Dendritic cell treated with granulocyte-macrophage colony-stimulating factor and Interleukin-4, amounts not matched to agents 40 ng/mL and 50 ng/mL, for 4 days (primary cell): Measurements from ENCODE around the gene C16orf74.

Source experiments
- H3K27ac Mint-ChIP-seq: one replicate; pipeline ENCODE4 v1.8.0; 2022; ENCODE audit warnings: mild to moderate bottlenecking, mixed read lengths
- H3K27me3 Mint-ChIP-seq: one replicate; pipeline ENCODE4 v1.8.0; 2022; ENCODE audit warnings: mild to moderate bottlenecking, mixed read lengths
- H3K36me3 Mint-ChIP-seq: one replicate; pipeline ENCODE4 v1.8.0; 2022; ENCODE audit warnings: low read depth, mixed read lengths
- H3K4me1 Mint-ChIP-seq: one replicate; pipeline ENCODE4 v1.8.0; 2022; ENCODE audit warnings: low read depth, mixed read lengths
- H3K4me3 Mint-ChIP-seq: one replicate; pipeline ENCODE4 v1.8.0; 2022; ENCODE audit warnings: mild to moderate bottlenecking, moderate library complexity, mixed read lengths
- H3K9me3 Mint-ChIP-seq: one replicate; pipeline ENCODE4 v1.8.0; 2022; ENCODE audit warnings: mixed read lengths
- intact Hi-C: fragments of 100-400 bp; cut with micrococcal nuclease; formaldehyde crosslinking; loops from one replicate; pipeline ENCODE4 v1.15.0; 2022

The C16orf74 gene

GRCh38 chr16:85696781-85697180 lies 54.1 kb downstream of the C16orf74 start:
- Mint-ChIP-seq H3K27ac (no peak overlapping the region), H3K4me1 (peaks cover 16% of the 10 kb centered on the region), H3K27me3 (peaks cover 23% of the 10 kb centered on the region), H3K4me3 (no peak overlapping the region), H3K9me3 (no peaks in the 10 kb centered on the region), H3K36me3 (no peaks in the 10 kb centered on the region)
- intact Hi-C loops: no loop called here

- H3K27ac Mint-ChIP-seq: no peak overlapping the region
- H3K36me3 Mint-ChIP-seq: no peaks in the 10 kb centered on the region
- no peak overlapping the region for H3K4me3 Mint-ChIP-seq
- H3K4me1 Mint-ChIP-seq: peaks cover 16% of the 10 kb centered on the region
- peaks cover 25% of the 10 kb centered on the region for H3K27me3 Mint-ChIP-seq
- no peaks in the 10 kb centered on the region for H3K9me3 Mint-ChIP-seq
- intact Hi-C loops: no loop called here
Observed at GRCh38 chr16:85695196-85696128, 55.4 kb downstream of the C16orf74 start.

- peaks cover 13% of the 10 kb centered on the region for H3K27me3 Mint-ChIP-seq
- H3K4me3 Mint-ChIP-seq: no peak overlapping the region
- H3K4me1 Mint-ChIP-seq: peaks cover 13% of the 10 kb centered on the region
- H3K36me3 Mint-ChIP-seq: no peaks in the 10 kb centered on the region
- H3K27ac Mint-ChIP-seq: no peak overlapping the region
- intact Hi-C loops: no loop called here
- H3K9me3 Mint-ChIP-seq: no peaks in the 10 kb centered on the region
Observed at GRCh38 chr16:85690469-85691064, 60.3 kb downstream of the C16orf74 start.

- Mint-ChIP-seq H3K4me3 (no peak overlapping the region), H3K27ac (no peak overlapping the region), H3K4me1 (peaks cover 13% of the 10 kb centered on the region), H3K36me3 (no peaks in the 10 kb centered on the region), H3K27me3 (peaks cover 13% of the 10 kb centered on the region), H3K9me3 (no peaks in the 10 kb centered on the region)
- intact Hi-C loops: no loop called here
Observed at GRCh38 chr16:85689950-85690320, 61.0 kb downstream of the C16orf74 start.

- intact Hi-C loops: no loop called here
- H3K27ac Mint-ChIP-seq: no peak overlapping the region
Observed at GRCh38 chr16:85689285-85689949, 61.5 kb downstream of the C16orf74 start.

GRCh38 chr16:85688586-85689284 lies 62.2 kb downstream of the C16orf74 start, which contains the start of gene GINS2:
GINS2 (minus strand) TSS chr16:85688954; CDS start chr16:85688898, 56 bp downstream.
- Mint-ChIP-seq H3K27ac (no peak within 1 kb of the TSS), H3K4me3 (peak within 1 kb of the TSS; percentile 71), H3K36me3 (no peaks in the 10 kb centered on the region), H3K9me3 (no peaks in the 10 kb centered on the region), H3K4me1 (peaks cover 13% of the 10 kb centered on the region), H3K27me3 (peaks cover 11% of the 10 kb centered on the region)
- intact Hi-C loops: no loop called here

More at GRCh38 chr16:85689285-85689949, 61.5 kb downstream of the C16orf74 start:
- no peaks in the 10 kb centered on the region for H3K36me3 Mint-ChIP-seq
- H3K9me3 Mint-ChIP-seq: no peaks in the 10 kb centered on the region
- peak overlapping the region; percentile 45 for H3K4me3 Mint-ChIP-seq
- peaks cover 13% of the 10 kb centered on the region for H3K4me1 Mint-ChIP-seq
- H3K27me3 Mint-ChIP-seq: peaks cover 12% of the 10 kb centered on the region

- no peaks in the 10 kb centered on the region for H3K36me3 Mint-ChIP-seq
- peaks cover 9% of the 10 kb centered on the region for H3K27me3 Mint-ChIP-seq
- intact Hi-C loops: no loop called here
- H3K9me3 Mint-ChIP-seq: no peaks in the 10 kb centered on the region
- H3K4me1 Mint-ChIP-seq: peaks cover 7% of the 10 kb centered on the region
- H3K4me3 Mint-ChIP-seq: peak overlapping the region; percentile 71
- H3K27ac Mint-ChIP-seq: no peak overlapping the region
Observed at GRCh38 chr16:85687651-85688471, 63.0 kb downstream of the C16orf74 start.

- Mint-ChIP-seq H3K9me3 (no peaks in the 10 kb centered on the region), H3K4me3 (no peak overlapping the region), H3K27me3 (peaks cover 9% of the 10 kb centered on the region), H3K36me3 (no peaks in the 10 kb centered on the region), H3K27ac (no peak overlapping the region), H3K4me1 (peaks cover 7% of the 10 kb centered on the region)
- intact Hi-C loops: no loop called here
Observed at GRCh38 chr16:85686912-85687591, 63.8 kb downstream of the C16orf74 start.

- H3K4me3 Mint-ChIP-seq: no peak overlapping the region
- H3K9me3 Mint-ChIP-seq: no peaks in the 10 kb centered on the region
- no peaks in the 10 kb centered on the region for H3K36me3 Mint-ChIP-seq
- intact Hi-C loops: no loop called here
- H3K27me3 Mint-ChIP-seq: peaks cover 5% of the 10 kb centered on the region
- H3K4me1 Mint-ChIP-seq: peaks cover 7% of the 10 kb centered on the region
- no peak overlapping the region for H3K27ac Mint-ChIP-seq
Observed at GRCh38 chr16:85685251-85685650, 65.6 kb downstream of the C16orf74 start.

- H3K27me3 Mint-ChIP-seq: no peaks in the 10 kb centered on the region
- H3K4me3 Mint-ChIP-seq: no peak overlapping the region
- no peak overlapping the region for H3K27ac Mint-ChIP-seq
- no peaks in the 10 kb centered on the region for H3K9me3 Mint-ChIP-seq
- intact Hi-C loops: no loop called here
- H3K4me1 Mint-ChIP-seq: peaks cover 7% of the 10 kb centered on the region
- peaks cover 5% of the 10 kb centered on the region for H3K36me3 Mint-ChIP-seq
Observed at GRCh38 chr16:85683363-85683762, 67.5 kb downstream of the C16orf74 start.

GRCh38 chr16:85682516-85682915 lies 68.4 kb downstream of the C16orf74 start:
- Mint-ChIP-seq H3K9me3 (no peaks in the 10 kb centered on the region), H3K4me3 (no peak overlapping the region), H3K36me3 (peaks cover 5% of the 10 kb centered on the region), H3K27me3 (no peaks in the 10 kb centered on the region), H3K27ac (no peak overlapping the region), H3K4me1 (peaks cover 7% of the 10 kb centered on the region)
- intact Hi-C loops: no loop called here

- no peaks in the 10 kb centered on the region for H3K4me1 Mint-ChIP-seq
- H3K4me3 Mint-ChIP-seq: no peak overlapping the region
- H3K9me3 Mint-ChIP-seq: no peaks in the 10 kb centered on the region
- H3K27me3 Mint-ChIP-seq: no peaks in the 10 kb centered on the region
- intact Hi-C loops: no loop called here
- no peak overlapping the region for H3K27ac Mint-ChIP-seq
- peaks cover 7% of the 10 kb centered on the region for H3K36me3 Mint-ChIP-seq
Observed at GRCh38 chr16:85681255-85681654, 69.6 kb downstream of the C16orf74 start.
